SKM-1 treated with dmso at 0.1 percent for 144 hours (cell line): ENCODE results near the gene FAT2.

ENCODE experiments used
- DNase-seq: peaks from one replicate; lab custom pipeline; 2025; ENCODE audit not compliant: unreplicated experiment; lab: John Stamatoyannopoulos, UW

Gene FAT2, protein sequence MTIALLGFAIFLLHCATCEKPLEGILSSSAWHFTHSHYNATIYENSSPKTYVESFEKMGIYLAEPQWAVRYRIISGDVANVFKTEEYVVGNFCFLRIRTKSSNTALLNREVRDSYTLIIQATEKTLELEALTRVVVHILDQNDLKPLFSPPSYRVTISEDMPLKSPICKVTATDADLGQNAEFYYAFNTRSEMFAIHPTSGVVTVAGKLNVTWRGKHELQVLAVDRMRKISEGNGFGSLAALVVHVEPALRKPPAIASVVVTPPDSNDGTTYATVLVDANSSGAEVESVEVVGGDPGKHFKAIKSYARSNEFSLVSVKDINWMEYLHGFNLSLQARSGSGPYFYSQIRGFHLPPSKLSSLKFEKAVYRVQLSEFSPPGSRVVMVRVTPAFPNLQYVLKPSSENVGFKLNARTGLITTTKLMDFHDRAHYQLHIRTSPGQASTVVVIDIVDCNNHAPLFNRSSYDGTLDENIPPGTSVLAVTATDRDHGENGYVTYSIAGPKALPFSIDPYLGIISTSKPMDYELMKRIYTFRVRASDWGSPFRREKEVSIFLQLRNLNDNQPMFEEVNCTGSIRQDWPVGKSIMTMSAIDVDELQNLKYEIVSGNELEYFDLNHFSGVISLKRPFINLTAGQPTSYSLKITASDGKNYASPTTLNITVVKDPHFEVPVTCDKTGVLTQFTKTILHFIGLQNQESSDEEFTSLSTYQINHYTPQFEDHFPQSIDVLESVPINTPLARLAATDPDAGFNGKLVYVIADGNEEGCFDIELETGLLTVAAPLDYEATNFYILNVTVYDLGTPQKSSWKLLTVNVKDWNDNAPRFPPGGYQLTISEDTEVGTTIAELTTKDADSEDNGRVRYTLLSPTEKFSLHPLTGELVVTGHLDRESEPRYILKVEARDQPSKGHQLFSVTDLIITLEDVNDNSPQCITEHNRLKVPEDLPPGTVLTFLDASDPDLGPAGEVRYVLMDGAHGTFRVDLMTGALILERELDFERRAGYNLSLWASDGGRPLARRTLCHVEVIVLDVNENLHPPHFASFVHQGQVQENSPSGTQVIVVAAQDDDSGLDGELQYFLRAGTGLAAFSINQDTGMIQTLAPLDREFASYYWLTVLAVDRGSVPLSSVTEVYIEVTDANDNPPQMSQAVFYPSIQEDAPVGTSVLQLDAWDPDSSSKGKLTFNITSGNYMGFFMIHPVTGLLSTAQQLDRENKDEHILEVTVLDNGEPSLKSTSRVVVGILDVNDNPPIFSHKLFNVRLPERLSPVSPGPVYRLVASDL (N-terminal part only)

DNA sequence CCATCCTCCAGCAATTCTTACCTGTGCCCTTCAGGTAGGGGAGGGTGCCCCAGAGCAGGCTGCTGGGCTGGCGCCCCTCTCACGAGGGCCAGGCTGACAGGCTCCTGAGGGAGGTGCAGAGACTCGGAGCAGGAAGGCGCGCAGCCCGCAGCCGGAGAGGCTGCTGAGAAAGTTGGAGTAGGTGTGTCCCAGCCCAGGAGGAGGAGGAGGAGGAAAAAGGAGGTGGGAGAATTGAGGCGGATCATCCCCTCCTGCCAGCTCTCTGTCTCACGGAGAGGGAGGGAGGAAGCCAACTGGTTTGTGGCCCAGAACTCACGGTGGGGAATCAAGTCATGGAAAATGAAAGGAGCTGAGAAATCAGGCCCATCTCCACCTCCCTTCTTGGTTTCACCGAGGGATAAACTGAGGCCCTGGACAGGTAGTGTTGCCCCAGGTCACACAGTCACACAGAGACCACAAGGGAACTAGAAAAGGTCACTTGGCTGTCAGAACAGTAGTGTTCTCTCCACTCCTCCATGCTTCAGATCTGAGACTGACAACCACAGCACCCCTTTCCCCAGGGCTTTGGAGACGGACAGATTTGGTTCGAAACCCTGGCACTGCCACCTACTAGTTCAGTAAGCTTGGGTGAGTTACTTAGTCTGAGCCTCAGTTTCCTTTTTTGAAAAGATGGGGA is at the start of gene FAT2:
FAT2 (minus strand) TSS at position 188 of the 676 bp plus-strand sequence. CDS start 22,400 bp downstream, outside the sequence.
- DNase-seq, result no peak

DNA sequence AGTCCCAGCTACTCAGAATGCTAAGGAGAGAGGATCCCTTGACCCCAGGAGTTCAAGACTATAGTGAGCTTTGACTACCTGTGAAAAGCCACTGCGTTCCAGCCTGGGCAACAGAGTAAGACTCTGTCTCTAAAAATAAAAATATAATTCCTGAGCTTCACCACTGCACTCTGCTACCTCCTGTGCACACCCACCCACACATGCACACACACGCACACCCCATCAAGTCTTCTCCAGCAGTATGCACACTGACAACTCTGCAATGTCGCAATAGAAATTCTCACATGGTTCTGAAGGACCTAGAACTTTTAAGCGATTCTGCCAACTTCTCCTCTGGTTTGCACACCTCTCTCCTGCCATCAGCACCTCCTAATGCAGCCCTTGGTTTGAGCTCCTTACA is 47.5 kb upstream of the FAT2 start:
- no peak for DNase-seq

DNA sequence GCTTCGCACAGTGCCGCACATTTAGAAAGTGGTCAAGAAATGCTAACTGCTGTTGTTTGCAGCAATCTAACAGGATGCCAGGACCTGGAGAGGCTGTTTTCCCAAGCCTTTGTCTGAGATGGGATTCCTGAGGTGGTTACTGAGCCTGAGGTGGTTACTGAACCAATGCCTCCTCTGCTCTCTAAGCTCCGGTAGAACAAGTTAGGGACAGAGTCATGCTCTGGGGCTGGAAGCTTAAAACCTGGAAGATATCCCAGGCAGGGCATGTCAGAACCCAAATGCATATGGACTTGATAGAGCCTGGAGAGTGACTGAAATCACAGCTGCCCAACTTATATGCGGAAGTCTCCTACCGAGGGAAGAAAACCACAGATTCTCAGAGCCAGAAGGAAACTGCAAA is 46.5 kb upstream of the FAT2 start:
- no peak for DNase-seq

DNA sequence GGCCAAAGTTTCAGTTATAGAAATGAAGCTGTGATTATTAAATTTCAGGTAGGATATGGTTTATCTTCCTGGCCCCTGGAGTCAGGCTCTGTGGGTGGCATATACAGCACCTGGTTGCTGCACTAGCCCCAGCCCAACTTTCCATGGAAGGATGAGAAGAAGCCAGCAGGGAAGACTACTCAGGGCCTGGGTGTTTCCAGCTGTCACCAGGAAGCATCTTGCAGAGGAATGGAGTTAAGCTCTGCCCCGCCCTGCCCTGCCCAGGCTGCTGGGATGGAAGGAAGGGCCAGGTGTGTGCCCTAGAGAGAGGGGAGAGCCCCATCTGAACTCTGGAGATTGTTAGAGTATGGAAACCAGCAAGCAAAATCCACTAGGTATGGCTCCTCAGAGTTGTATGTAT is 42.8 kb upstream of the FAT2 start:
- no peak for DNase-seq

DNA sequence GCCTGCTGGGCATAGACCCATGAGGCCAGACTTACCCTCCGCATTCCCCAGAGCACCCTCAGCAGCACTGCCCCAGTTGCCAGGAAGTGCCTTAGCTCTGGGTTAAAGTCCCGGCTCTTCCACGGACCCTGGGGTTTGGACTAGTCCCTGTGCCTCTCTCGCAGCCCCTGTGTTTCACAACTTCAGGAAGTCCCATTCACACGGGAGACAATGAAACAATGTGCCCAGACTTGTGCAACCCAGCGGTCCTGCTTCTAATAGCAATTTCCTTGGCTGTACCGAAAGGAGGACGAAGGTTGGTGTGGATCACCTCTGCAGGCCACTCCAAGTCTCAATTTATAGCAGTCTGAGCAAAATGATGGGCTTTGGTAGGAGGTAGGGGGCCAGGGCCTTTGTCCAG is 41.8 kb upstream of the FAT2 start:
- no peak for DNase-seq

DNA sequence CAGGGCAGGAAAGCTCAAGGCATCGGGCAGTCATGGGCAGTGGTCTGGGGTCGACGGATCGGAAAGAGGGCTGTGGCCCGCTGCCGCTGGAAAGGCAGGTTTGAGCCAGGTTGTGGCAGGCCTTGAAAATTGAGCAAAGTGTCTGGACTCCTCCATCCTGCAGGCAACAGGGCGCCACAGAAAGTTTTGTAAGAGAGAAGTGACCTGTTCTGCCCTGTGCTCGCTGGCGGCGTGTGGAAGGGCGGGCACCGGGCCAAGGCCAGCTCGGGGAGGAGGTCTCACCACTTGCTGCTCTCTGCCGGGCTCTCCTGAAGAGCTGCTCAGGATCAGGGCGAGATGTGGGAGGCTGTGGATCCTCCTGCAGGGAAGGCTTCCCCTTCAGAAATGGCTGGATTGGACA is 41.4 kb upstream of the FAT2 start:
- no peak for DNase-seq

DNA sequence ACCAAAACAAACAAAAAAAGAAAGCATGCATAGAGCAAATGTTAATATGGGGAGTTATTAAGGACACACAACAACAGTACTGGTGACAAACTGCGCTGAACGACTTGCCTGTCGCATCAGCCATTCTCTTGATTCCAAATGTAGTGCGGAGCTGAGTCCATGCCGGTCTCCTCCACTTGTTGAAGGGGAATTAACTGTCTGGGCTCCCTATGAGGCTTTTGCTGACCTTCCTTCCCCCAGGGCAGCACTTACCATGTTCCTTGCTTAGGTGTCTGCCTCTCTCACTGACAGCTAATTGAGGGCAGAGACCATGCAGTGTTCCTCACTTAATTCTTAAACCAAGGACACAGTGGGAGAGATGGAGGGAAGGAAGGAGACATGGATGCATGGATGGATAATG is 40.8 kb upstream of the FAT2 start:
- DNase-seq, result no peak

DNA sequence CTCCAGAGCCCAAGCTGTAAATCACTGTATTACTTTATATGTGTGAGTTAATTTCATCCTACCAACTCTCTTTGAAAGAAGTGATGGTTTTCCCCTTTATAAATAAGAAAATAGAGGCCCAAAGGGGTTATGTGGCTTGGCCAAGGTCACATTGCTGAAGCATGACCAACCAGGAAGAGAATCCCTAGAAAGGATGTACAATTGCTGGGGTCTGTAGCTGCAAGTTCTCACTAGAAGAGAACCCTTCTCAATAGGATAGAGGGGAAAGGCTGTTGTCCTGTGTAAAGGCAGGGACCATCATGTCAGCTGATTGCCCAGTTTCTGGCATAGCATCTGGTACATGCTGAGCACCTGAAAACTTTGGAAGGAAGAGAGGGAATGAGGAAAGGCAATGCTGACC is 39.0 kb upstream of the FAT2 start:
- no peak for DNase-seq

DNA sequence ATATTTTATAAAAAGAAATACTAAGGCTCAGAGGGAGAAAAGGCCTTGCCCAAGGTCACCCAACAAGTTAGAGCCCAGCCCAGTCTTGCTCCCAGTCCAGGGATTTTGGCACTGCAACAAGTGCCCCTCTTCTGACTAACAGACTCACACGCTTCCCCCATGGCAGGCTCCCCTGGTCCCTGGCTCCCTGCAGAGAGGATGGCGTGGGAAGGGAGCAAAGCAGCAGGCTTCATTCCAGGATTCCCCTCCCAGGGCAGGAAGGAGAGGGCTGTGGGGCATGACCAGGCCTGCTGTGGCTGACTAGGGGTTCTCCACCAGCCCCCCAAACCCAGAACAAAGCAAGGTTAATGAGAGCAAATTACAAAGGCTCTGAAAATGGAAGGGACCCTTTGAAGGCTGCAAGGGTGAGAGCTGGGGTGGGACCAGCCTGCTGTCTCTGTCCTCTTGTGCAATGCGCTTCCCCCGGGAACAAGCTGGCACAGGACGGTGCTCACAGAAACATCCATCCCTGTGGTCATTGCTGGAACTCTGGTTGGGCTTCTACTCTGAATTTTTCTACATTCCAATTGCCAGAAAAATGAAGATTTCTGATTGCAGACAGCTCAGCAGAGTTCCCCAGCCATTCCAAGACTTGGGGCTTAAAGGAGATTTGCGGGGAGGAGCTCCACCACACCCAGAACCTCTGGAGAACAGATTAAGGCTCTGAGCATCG is 37.1 kb upstream of the FAT2 start:
- no peak for DNase-seq

DNA sequence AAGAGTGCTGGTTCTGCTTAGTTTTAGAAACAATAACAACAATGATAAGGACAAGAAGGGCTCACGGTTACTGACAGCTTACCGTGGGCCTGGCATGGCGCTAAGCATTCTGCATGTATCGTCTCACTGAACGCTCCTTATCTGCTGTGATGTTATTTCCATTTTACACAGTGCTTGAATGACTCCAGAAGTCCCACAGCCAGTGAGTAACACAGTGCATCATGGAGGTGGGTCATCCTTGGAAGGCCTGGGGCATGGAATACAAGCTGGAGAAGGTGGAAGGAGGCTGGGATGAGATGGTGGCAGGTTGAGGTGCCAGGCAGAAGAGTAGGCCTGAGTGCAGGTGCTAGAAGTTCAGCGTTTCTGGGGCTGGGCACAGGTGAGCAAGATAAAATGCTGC is 36.5 kb upstream of the FAT2 start:
- DNase-seq, result no peak

DNA sequence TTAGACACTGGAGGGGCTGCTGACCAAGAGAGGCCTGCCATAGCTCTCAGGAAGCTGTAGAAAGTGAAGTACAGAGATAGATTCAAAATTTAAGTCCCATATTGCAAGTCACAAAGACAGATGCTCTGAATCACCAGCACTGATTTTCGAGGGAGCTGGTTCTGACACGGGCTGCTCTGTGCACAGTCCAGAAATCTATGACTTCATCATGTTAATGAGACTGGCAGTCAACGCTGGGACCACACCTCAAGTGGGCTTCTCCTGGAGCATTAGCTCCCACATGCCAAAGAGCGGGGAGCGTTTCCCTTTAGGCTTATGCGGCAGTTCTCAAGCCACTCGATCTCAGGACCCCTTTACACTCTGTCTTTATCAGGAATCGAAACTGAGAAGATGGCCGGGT is 34.2 kb upstream of the FAT2 start:
- no peak for DNase-seq

DNA sequence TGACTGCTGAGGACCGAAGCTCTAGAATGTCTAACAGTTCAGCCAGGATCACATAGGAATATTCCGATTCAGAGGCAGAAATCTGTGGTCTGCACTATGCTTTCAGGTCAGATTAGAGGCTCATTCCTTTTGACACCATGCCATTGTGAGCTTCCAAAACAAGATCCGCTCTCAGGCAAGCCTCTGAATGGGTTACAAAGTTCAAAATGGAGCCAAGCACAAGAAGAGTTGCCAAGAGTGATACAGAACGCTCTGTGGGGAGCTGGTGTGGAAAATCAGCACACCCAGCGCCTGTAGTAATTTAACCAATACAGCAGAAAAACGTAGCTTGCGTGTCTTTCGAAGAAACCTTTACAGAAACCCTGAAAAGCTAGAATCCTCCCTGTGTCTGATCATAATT is 33.3 kb upstream of the FAT2 start:
- no peak for DNase-seq

DNA sequence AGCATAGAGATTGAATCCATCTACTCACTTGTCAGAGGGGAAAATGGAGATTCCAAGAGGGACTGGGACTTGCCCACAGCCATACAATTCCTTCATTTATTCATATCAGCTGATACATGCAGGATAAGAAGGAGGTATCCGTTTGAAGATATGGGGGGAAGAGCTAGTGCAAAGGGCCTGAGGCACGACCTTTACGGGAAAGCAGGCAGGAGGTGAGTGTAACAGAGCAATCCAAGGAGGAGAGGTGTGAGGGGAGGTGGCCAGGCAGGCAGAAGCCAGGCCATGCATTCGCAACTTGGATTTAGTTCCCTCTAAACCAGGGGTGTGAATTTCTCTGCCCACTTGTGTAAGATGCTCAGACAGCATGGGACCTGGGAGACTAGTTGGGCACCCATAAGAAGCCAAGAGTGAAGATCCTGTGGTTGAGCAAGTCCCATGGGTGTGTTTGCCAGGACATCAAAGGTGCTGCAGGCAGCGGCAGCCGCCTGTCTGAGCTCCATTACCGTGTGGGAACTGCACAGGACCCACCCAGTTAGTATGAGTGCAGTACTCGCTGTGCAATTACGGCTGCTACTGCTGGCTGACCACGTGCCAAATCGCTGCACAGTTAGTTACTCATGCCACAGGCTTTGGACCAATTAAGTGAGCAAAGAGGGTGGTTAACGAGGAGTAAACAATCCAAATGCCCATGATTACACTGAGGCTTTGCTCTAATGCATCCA is 31.4 kb upstream of the FAT2 start:
- DNase-seq, result no peak

DNA sequence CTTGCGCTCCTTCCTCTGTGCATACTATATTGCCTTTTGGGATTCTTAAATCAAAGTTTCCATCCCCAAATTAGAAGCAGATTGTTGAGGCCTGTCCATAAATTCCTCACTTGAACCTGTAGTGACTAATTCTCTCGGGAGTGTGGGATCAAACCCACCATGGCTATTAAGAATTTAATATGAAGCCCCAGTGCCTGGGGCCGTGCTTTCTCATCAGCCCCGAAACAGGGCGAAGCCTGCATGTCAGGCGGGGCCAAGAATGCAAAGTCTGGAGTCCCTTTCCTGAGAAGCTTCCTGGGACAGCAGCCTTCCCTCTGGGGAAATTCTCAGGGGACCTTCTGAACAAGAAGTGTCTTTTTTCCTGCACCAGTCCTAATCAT is 29.3 kb upstream of the FAT2 start:
- no peak for DNase-seq

DNA sequence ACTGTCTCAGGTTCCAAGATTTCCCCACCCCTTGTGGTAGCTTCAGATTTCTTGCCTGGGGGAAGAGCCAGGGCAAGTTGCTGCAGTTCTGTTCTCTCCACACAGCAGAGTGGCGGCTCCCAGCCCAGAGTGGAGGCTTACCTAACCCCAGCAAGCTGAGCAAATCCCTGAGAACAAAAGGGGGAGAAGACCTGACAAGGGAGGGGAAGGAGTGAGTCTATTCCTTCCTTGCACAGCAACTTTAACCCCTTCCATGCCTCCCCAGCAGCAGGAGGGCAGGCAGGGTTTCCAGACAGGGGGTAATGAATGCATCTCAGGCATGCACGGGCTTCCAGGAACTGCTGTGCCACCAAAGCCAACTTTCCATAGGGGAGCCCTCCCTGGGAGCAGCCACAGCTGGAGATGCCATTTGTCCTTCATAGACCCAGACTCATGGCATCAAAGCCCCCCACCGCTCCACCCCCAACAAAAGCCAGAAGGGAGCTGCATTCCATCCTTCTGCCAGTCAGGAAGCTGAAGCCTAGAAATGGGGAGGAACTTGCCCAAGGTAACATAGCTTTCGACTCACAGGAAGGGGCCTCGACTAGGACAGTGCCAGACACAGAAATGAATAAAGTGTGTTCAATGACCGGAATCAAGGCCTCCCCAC is 28.8 kb upstream of the FAT2 start:
- DNase-seq, result no peak

DNA sequence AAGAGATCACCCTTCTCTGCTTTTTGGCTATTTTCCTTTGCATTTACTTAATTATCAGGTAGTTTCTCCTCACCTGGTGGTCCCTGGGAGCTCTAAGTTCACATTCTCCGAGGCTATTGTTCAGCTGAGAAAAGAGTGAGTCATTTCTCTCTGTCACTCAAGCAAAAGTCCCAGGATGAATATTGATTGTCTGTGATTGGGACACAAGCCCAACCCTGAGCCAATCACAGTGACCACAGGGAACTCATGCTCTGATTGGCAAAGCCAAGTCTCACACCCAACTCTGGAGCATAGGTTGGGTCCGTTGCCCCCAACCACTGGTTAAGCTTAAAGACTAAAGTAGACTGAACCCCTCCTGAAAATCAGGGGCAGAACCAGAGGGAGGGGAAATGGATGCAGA is 27.8 kb upstream of the FAT2 start:
- DNase-seq, result no peak

DNA sequence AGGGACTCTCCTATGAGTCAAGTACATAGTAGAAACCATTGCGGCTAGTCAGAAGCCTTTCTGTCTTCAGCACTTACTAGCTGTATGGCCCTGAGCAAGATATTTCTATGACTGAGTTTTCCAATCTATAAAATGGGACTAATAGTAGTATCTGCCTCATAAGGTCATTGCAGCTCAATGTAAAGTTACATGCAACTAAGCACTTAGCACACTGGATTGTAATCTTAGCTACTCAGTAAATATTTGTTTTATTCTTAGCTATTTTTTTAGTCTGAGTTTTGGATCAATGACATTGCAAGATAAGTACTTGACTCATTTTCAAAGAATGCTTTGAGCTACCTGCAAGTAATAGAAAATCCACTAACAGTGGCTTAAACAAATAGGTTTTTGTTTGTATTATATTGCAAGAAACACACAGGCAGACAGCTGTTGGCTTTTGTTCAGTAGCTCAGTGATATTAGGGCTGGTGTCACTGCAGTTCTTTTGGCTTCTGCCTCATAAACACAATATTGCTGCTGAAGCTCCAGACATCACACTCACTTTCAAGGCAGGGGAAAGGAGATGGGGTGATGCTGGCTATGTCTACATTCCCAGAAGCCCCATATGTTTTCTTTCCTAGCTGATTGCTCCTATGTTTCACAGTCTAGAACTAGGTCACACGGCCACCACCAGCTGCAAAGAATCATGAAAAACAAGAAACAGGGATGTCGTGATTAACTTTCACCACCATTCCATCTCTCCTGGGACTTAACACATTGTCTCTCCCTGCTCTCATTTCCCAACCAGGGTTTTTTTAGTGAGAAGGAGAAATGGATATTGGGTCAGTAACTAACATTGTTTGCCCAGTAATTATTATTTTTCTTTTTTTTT is 26.9 kb upstream of the FAT2 start:
- no peak for DNase-seq

DNA sequence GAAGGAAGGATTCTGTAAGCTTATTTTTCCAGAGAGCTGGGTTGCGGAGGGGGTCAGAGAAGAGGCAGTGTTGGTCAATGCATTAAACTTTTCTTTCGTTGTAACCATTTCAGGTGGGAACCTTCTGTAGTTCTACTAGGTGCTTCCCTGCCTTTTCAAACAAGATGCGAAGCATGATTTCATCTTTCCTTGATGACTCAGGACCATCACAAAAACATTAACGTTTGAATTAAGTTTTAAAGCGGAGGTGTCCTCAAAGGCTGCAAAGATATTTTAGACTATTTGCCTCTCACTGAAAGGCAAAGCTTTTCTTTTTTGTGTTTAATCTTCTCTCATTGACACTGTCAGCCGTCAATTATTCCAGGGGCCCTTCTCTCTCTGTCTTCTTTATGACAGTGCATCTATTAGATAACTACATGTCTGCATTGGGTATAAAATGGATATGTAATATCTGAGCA is 26.3 kb upstream of the FAT2 start:
- DNase-seq, result no peak
